ENCODE measurements around the gene KCND1. TPM values are rescaled to one million over a fixed set of nuclear protein-coding genes. Genes with fewer than 3 reads are reported as not detected.
A peak's percentile ranks its signal among the peaks of the same experiment; 100 is the strongest.

KCND1 gene
- total RNA-seq, 2 experiments from 2014 or later = 7.6 to 8.8 TPM

GRCh38 chrX:48923771-48924170 lies 47.9 kb downstream of the KCND1 start:
- peaks cover 18% of the 10 kb centered on the region; the same call in 1 of the 2 replicates for H3K79me2 ChIP-seq (ENCODE audit: insufficient read depth, low read depth, low read length)
- DNase-seq (ENCODE audit: low spot score) = no peak
- peaks cover 59% of the 10 kb centered on the region for H3K36me3 ChIP-seq (ENCODE audit: insufficient read depth, low read length)
- intact Hi-C loops (cut with micrococcal nuclease; ENCODE audit: unreplicated experiment) = no loop called here
- no TSS peak for BruUV-seq (replicated peaks)
- H4K20me1 ChIP-seq (ENCODE audit: insufficient read depth, low read length) = no peaks in the 10 kb centered on the region
- CTCF ChIA-PET (ENCODE audit: unreplicated experiment) = no interaction called here
- POLR2A ChIA-PET = no interaction called here
- H3K4me3 ChIP-seq (ENCODE audit: low read depth, low read length, poor library complexity, severe bottlenecking) = no peak overlapping the region
- TF ChIP-seq EZH2phosphoT487 (IDR thresholded peaks at IDR 0.05; ENCODE audit: borderline replicate concordance, low read depth, low read length) = no peak
- TF ChIP-seq, protein P1, sequence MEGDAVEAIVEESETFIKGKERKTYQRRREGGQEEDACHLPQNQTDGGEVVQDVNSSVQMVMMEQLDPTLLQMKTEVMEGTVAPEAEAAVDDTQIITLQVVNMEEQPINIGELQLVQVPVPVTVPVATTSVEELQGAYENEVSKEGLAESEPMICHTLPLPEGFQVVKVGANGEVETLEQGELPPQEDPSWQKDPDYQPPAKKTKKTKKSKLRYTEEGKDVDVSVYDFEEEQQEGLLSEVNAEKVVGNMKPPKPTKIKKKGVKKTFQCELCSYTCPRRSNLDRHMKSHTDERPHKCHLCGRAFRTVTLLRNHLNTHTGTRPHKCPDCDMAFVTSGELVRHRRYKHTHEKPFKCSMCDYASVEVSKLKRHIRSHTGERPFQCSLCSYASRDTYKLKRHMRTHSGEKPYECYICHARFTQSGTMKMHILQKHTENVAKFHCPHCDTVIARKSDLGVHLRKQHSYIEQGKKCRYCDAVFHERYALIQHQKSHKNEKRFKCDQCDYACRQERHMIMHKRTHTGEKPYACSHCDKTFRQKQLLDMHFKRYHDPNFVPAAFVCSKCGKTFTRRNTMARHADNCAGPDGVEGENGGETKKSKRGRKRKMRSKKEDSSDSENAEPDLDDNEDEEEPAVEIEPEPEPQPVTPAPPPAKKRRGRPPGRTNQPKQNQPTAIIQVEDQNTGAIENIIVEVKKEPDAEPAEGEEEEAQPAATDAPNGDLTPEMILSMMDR (conservative IDR thresholded peaks at IDR 0.05; ENCODE audit: low read length) = no peak
- no peak overlapping the region for H3K27ac ChIP-seq (ENCODE audit: low read depth, low read length, poor library complexity, severe bottlenecking)
- H3K9me3 ChIP-seq (ENCODE audit: low read length) = no peaks in the 10 kb centered on the region
- H3K4me2 ChIP-seq (ENCODE audit: low read length) = no peak overlapping the region
- no peaks in the 10 kb centered on the region for H3K9me2 ChIP-seq (ENCODE audit: insufficient read depth, low read length)
- H2AFZ ChIP-seq (ENCODE audit: low read length) = no peak overlapping the region
- H3K4me1 ChIP-seq (ENCODE audit: insufficient read depth, low read length, poor library complexity, severe bottlenecking) = peaks cover 50% of the 10 kb centered on the region

- Histone ChIP-seq H3K36me3 (ENCODE audit: insufficient read depth, low read length) (peaks cover 62% of the 10 kb centered on the region), H3K9me2 (ENCODE audit: insufficient read depth, low read length) (no peaks in the 10 kb centered on the region)
- CTCF ChIA-PET (ENCODE audit: unreplicated experiment) = no interaction called here
Measured at GRCh38 chrX:48920718-48921104, 50.9 kb downstream of the KCND1 start.

More at GRCh38 chrX:48920718-48921104, 50.9 kb downstream of the KCND1 start:
- peak overlapping the region; percentile 68 for H3K27ac ChIP-seq (ENCODE audit: low read depth, low read length, poor library complexity, severe bottlenecking)
- no peaks in the 10 kb centered on the region for H3K9me3 ChIP-seq (ENCODE audit: low read length)
- peaks cover 40% of the 10 kb centered on the region for H3K4me1 ChIP-seq (ENCODE audit: insufficient read depth, low read length, poor library complexity, severe bottlenecking)
- no peak for DNase-seq (ENCODE audit: low spot score)
- H3K79me2 ChIP-seq (ENCODE audit: insufficient read depth, low read depth, low read length) = peaks cover 29% of the 10 kb centered on the region
- no peak overlapping the region for H2AFZ ChIP-seq (ENCODE audit: low read length)
- no TSS peak for BruUV-seq (replicated peaks)
- H3K4me3 ChIP-seq (ENCODE audit: low read depth, low read length, poor library complexity, severe bottlenecking) = peak overlapping the region; percentile 99
- POLR2A ChIA-PET = no interaction called here
- peaks cover 7% of the 10 kb centered on the region for H4K20me1 ChIP-seq (ENCODE audit: insufficient read depth, low read length)
- intact Hi-C loops (cut with micrococcal nuclease; ENCODE audit: unreplicated experiment) = no loop called here
- peak overlapping the region; percentile 75 for H3K4me2 ChIP-seq (ENCODE audit: low read length)
- TF ChIP-seq EZH2phosphoT487 (IDR thresholded peaks at IDR 0.05; ENCODE audit: borderline replicate concordance, low read depth, low read length) = no peak
- TF ChIP-seq, protein P1 (conservative IDR thresholded peaks at IDR 0.05; ENCODE audit: low read length) = no peak
